ENCODE measurements around the gene CBS.
"Not testable (repeated sequence)": the region's sequence is repeated elsewhere in the genome, so short reads cannot be mapped to it uniquely, and the experiment has no call there.

CBS gene

GRCh38 chr21:43075170-43076022 is at the start of gene CBS:
Gene CBS, minus strand, starts transcription at chr21:43075835. Its CDS starts 3,642 bp downstream, at chr21:43072193.
- not testable (repeated sequence) for DNase-seq (ENCODE audit: low spot score)

- not testable (repeated sequence) for DNase-seq (ENCODE audit: low spot score)
Observed at GRCh38 chr21:43115956-43116355, 40.3 kb upstream of the CBS start.

GRCh38 chr21:43114483-43114882 is 38.8 kb upstream of the CBS start:
- DNase-seq (ENCODE audit: low spot score) = not testable (repeated sequence)

GRCh38 chr21:43109006-43109405 is 33.4 kb upstream of the CBS start:
- DNase-seq (ENCODE audit: low spot score) = not testable (repeated sequence)

- DNase-seq (ENCODE audit: low spot score) = not testable (repeated sequence)
Observed at GRCh38 chr21:43108177-43108576, 32.5 kb upstream of the CBS start.

GRCh38 chr21:43107794-43108137 is 32.1 kb upstream of the CBS start:
- not testable (repeated sequence) for DNase-seq (ENCODE audit: low spot score)

- DNase-seq (ENCODE audit: low spot score) = not testable (repeated sequence)
Observed at GRCh38 chr21:43106965-43107793, 31.5 kb upstream of the CBS start, which contains the start of gene U2AF1. Gene U2AF1, minus strand, starts transcription at chr21:43107570. Its CDS starts 76 bp downstream, at chr21:43107494.

- not testable (repeated sequence) for DNase-seq (ENCODE audit: low spot score)
Observed at GRCh38 chr21:43104642-43105041, 29.0 kb upstream of the CBS start.

- not testable (repeated sequence) for DNase-seq (ENCODE audit: low spot score)
Observed at GRCh38 chr21:43102281-43102680, 26.6 kb upstream of the CBS start.

- DNase-seq (ENCODE audit: low spot score) = not testable (repeated sequence)
Observed at GRCh38 chr21:43101676-43102075, 26.0 kb upstream of the CBS start.

- not testable (repeated sequence) for DNase-seq (ENCODE audit: low spot score)
Observed at GRCh38 chr21:43101000-43101399, 25.4 kb upstream of the CBS start.

- not testable (repeated sequence) for DNase-seq (ENCODE audit: low spot score)
Observed at GRCh38 chr21:43091979-43092614, 16.5 kb upstream of the CBS start.

- DNase-seq (ENCODE audit: low spot score) = not testable (repeated sequence)
Observed at GRCh38 chr21:43090947-43091346, 15.3 kb upstream of the CBS start.

GRCh38 chr21:43089463-43089862 is 13.8 kb upstream of the CBS start:
- not testable (repeated sequence) for DNase-seq (ENCODE audit: low spot score)

- not testable (repeated sequence) for DNase-seq (ENCODE audit: low spot score)
Observed at GRCh38 chr21:43082587-43083300, 7.1 kb upstream of the CBS start.

- not testable (repeated sequence) for DNase-seq (ENCODE audit: low spot score)
Observed at GRCh38 chr21:43076643-43077042, 1.0 kb upstream of the CBS start.

GRCh38 chr21:43076023-43076637 is 495 bp upstream of the CBS start:
- not testable (repeated sequence) for DNase-seq (ENCODE audit: low spot score)

GRCh38 chr21:43074401-43075169 is 1.1 kb downstream of the CBS start:
- DNase-seq (ENCODE audit: low spot score) = not testable (repeated sequence)

GRCh38 chr21:43072742-43073141 is 2.9 kb downstream of the CBS start:
- DNase-seq (ENCODE audit: low spot score) = not testable (repeated sequence)

GRCh38 chr21:43069682-43070081 is 6.0 kb downstream of the CBS start:
- DNase-seq (ENCODE audit: low spot score) = not testable (repeated sequence)
